Lower leg skin (tissue), 3 donors: ENCODE data around the gene LTBP2.

Experiments used
- CTCF ChIP-seq, 3 donors: fragments of 450-650 bp; IDR thresholded peaks; one replicate each; pipeline ENCODE4 v1.5.1; 2016; ENCODE audit warnings: antibody characterized with exemption in 3 of 3, mild to moderate bottlenecking in 3 of 3, moderate library complexity in 2 of 3
- POLR2A ChIP-seq, 2 donors: fragments of 450-650 bp; IDR thresholded peaks; one replicate each; pipeline ENCODE4 v1.6.1; 2016 to 2017; ENCODE audit warnings: antibody characterized with exemption in 2 of 2, mild to moderate bottlenecking in 1 of 2, moderate library complexity in 1 of 2

DNA sequence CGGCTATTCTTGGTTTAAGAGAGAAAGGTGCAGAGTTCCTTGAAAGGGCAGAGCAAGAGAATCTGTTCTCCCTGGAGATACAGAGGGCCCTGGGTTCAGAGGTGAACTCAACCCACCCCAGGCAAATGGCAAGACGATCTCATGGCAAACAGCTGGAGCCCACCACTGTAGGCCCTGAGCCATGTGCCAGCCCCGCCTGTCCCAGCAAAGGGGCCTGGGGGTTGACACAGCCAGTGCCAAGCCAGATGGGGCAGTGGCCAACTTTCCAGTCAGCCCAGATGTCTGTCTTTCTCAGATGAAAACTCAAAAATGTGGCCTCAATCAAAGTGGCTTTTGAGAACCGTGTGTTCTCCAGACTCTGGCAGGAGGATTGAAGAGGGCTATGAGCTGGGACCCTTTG lies 66.7 kb downstream of the LTBP2 start:
- no peak for TF ChIP-seq POLR2A (IDR thresholded peaks at IDR 0.05)
- TF ChIP-seq CTCF (IDR thresholded peaks at IDR 0.05): no peak
